ENCODE data around the gene TESMIN. TPM values are rescaled to one million over a fixed set of nuclear protein-coding genes. Genes with fewer than 3 reads are reported as not detected.

Gene TESMIN
- total RNA-seq, 1 donor from 2014 or later, result 5.5 TPM

DNA sequence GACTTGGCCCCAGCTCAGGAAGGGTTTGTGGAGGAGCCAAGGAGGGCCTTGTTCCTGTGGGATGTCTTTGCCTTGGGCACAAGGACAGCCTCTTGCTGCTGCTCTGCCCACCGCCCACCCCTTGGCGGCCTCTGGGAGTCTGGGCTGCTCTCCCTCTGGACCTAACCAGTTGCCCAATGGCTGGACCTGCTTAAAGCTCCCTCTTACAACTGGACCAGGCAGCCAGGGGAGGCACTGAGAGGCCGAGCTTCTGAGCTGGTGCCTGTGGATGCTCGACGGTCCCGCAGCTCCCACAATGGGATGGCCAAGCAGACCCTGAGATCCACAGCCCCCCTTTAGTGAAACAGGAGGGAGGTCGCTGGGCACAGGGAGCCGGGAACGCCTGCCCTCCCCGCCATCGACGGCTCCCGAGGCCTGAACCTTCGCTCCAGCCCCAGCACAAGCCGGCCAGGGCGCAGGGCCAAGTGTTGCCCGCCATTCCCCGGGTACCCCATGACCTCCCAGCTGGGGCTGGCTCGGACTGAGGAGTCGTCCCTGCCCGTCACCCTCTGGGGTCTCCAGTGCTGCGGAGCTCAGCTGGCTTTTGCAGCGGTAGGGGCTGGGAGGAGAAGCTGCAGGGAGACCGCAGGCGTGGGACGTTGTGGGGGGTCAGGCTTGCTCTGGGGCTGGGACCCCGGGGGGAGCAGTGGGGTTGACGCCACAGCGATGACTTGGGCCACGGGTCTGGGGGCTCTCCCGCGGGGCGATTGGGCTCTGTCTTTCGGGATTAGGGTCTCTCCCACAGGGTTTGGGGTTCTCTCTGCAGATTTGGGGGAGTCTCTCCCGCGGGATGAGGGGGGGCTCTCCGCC lies 67.6 kb downstream of the TESMIN start:
- H3K4me3 Mint-ChIP-seq (ENCODE audit: low read depth), result no peak overlapping the region
- no peaks in the 10 kb centered on the region for H3K36me3 Mint-ChIP-seq (ENCODE audit: low read depth)
- H3K4me1 Mint-ChIP-seq (ENCODE audit: low read depth), result peaks cover 2% of the 10 kb centered on the region
- no peak for DNase-seq (ENCODE audit: low spot score)
- no peak overlapping the region for H3K27ac Mint-ChIP-seq
- intact Hi-C loops (cut with micrococcal nuclease), result no loop called here
- H3K27me3 Mint-ChIP-seq (ENCODE audit: low read depth), result peaks cover 54% of the 10 kb centered on the region
- no peaks in the 10 kb centered on the region for H3K9me3 Mint-ChIP-seq

DNA sequence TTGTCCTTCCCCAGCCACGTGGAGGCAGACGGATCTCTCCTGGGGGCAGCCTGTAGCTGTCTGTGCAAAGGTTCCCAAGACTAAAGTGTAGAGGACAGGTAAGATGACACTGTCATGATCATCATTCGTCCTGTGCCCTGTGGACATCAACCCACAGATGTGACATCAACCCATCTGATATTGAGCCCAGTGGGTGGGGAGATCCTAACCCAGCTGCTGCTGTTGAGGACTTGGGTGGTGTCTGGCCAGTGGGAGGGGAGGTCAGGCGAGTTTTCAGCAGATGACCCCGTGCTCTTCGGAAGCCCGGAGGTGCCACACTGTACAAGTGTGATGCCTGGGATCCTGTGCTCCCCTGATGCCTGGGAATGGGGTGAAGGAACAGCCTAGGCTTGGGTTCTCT lies 68.2 kb downstream of the TESMIN start:
- Mint-ChIP-seq H3K4me1 (ENCODE audit: low read depth) (peaks cover 2% of the 10 kb centered on the region), H3K27me3 (ENCODE audit: low read depth) (peaks cover 51% of the 10 kb centered on the region), H3K4me3 (ENCODE audit: low read depth) (no peak overlapping the region), H3K36me3 (ENCODE audit: low read depth) (no peaks in the 10 kb centered on the region), H3K9me3 (no peaks in the 10 kb centered on the region), H3K27ac (no peak overlapping the region)
- intact Hi-C loops (cut with micrococcal nuclease), result no loop called here
- DNase-seq (ENCODE audit: low spot score), result no peak

DNA sequence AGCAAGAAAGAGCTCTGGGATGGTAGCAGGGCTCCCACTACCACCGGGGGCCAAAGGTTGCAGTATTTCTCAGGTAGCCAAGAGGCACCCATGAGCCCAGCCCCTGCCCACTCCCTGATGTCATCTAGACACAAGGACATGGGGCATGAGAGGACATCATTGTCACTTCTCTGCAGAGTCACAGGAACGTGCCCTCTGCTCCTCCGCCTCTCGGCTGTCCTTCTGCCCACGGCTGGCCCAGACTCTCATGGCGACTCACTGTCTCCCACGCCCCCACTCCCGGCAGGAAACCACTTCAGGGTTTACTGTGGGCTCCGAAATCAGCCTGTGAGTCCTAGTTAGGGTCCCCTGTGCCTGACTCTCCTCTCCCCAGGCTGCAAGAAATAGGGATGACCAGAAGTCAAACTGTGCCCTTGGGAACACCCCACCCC lies 68.8 kb downstream of the TESMIN start:
- intact Hi-C loops (cut with micrococcal nuclease), result no loop called here
- Mint-ChIP-seq H3K4me3 (ENCODE audit: low read depth) (no peak overlapping the region), H3K9me3 (no peaks in the 10 kb centered on the region), H3K27ac (no peak overlapping the region), H3K27me3 (ENCODE audit: low read depth) (peaks cover 46% of the 10 kb centered on the region), H3K36me3 (ENCODE audit: low read depth) (no peaks in the 10 kb centered on the region), H3K4me1 (ENCODE audit: low read depth) (peaks cover 2% of the 10 kb centered on the region)
- DNase-seq (ENCODE audit: low spot score), result no peak

DNA sequence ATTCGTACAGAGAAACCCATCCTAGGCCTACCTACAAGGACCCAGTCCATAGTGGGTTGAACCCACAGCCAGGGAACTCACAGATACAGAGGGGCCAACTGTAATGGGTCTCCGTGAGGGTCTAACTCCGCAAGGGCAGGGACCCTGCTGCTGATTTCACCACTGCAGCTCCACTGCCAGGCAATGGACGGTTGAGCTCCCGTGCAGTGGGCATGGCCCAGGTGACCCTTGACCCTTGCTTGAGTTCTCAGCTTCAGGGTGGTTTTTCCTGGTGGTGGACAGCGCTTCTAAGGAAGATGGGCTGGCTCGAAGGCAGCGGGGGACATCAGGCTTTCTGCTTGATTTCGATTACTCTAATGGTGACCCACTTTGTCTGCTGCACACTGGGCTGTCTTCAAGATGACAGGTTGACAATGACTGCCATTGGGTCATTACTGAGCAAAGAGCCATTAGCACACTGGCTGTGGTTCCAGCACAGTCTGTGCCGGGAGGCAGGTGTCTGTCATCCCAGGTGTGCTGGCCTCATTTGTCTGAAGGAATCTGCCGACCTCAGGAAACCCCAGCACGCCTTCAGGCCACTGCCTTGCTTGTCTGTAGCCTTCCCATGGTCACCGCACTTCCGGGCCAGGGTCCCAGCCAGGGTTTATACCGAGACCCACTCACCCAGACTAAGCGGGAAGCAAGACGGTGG lies 70.6 kb downstream of the TESMIN start:
- no peaks in the 10 kb centered on the region for H3K36me3 Mint-ChIP-seq (ENCODE audit: low read depth)
- no peak overlapping the region for H3K4me3 Mint-ChIP-seq (ENCODE audit: low read depth)
- H3K9me3 Mint-ChIP-seq, result no peaks in the 10 kb centered on the region
- intact Hi-C loops (cut with micrococcal nuclease), result no loop called here
- no peak overlapping the region for H3K27ac Mint-ChIP-seq
- no peak for DNase-seq (ENCODE audit: low spot score)
- peaks cover 2% of the 10 kb centered on the region for H3K4me1 Mint-ChIP-seq (ENCODE audit: low read depth)
- H3K27me3 Mint-ChIP-seq (ENCODE audit: low read depth), result peaks cover 28% of the 10 kb centered on the region

DNA sequence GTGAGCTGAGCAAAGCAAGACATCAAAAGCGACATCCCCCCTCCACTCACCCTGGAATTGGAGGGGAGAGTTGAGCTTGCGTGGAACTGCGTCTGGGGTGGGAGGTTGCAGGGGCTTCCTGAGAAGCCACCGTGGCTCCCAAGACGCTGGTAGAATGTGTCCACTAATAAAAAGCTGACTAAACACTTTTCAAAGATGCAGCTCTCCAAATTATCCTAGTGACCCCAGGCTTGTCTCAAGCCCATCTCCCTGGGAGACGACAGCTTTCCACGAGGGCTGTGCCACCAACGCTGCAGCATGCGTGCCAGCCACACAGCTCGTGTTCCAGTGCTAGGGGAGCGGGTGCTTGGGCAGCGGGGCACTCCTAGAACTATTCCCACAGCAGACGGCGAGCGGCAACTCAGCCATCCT lies 73.3 kb downstream of the TESMIN start:
- Mint-ChIP-seq H3K36me3 (ENCODE audit: low read depth) (no peaks in the 10 kb centered on the region), H3K9me3 (no peaks in the 10 kb centered on the region), H3K27ac (no peak overlapping the region), H3K27me3 (ENCODE audit: low read depth) (peaks cover 14% of the 10 kb centered on the region), H3K4me3 (ENCODE audit: low read depth) (no peak overlapping the region), H3K4me1 (ENCODE audit: low read depth) (peaks cover 2% of the 10 kb centered on the region)
- DNase-seq (ENCODE audit: low spot score), result no peak
- intact Hi-C loops (cut with micrococcal nuclease), result no loop called here

DNA sequence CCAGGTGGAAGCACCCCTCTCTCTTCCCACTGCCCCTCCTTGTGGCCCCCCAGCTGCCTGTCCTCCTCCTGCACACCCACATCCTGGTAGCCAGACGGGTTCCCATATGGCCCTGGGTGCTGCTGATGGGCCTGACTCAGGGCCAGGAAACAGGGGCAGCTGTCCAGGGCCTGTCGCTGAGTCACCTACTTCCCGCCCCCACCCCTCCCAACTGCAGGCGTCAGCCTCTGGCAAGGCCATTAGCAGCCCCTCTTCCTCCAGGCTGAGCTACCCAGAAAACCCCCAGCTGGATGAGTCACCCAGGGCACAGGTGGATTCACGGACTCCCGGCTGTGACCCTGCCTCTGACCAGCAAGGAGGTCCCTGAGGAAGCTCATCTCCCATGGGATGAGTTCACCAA lies 73.9 kb downstream of the TESMIN start:
- intact Hi-C loops (cut with micrococcal nuclease), result no loop called here
- peaks cover 8% of the 10 kb centered on the region for H3K27me3 Mint-ChIP-seq (ENCODE audit: low read depth)
- H3K4me1 Mint-ChIP-seq (ENCODE audit: low read depth), result peaks cover 2% of the 10 kb centered on the region
- H3K27ac Mint-ChIP-seq, result no peak overlapping the region
- no peak overlapping the region for H3K4me3 Mint-ChIP-seq (ENCODE audit: low read depth)
- DNase-seq (ENCODE audit: low spot score), result no peak
- H3K9me3 Mint-ChIP-seq, result no peaks in the 10 kb centered on the region
- no peaks in the 10 kb centered on the region for H3K36me3 Mint-ChIP-seq (ENCODE audit: low read depth)

DNA sequence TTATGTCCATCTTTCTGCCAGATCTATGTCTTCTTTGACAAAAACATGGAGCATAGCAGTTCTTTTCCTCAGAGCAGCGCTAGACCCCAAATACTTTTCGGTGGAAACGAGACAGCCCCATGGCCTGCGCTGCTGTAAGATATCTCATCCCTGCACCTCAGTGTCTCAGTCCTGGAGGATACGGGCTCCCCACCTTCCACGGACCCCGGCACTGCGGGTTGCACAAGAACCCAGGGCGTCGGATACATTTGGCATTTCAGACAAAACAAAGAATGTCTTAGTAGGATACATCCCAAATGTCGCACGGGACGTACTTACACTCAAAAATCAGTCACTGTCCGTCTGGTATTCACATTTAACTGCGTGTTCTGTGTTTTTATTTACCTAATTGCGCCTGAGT lies 76.9 kb downstream of the TESMIN start:
- Mint-ChIP-seq H3K9me3 (no peaks in the 10 kb centered on the region), H3K4me1 (ENCODE audit: low read depth) (no peaks in the 10 kb centered on the region), H3K4me3 (ENCODE audit: low read depth) (no peak overlapping the region), H3K27me3 (ENCODE audit: low read depth) (peaks cover 2% of the 10 kb centered on the region), H3K36me3 (ENCODE audit: low read depth) (no peaks in the 10 kb centered on the region), H3K27ac (no peak overlapping the region)
- intact Hi-C loops (cut with micrococcal nuclease), result no loop called here
- DNase-seq (ENCODE audit: low spot score), result no peak

DNA sequence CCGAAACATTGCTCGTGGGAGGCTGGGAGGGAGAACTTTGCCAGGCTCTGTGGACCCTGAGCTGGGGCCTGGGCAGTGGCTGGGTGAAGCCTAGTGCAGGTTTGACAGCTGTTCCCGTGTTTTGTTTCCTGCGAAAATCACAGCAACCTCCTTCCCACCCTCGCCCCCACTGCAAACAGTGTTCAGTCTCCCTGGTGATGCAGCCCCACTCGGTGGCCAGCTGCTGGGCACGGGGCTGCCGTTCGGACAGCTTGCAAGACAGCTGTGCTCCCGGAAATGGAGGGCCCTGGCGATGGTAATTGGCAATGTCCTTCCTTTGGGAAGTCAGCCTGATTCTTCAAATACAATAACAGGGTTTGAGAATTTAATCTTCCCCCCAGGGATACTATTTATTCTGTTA lies 77.3 kb downstream of the TESMIN start:
- DNase-seq (ENCODE audit: low spot score), result no peak
- Mint-ChIP-seq H3K4me3 (ENCODE audit: low read depth) (no peak overlapping the region), H3K4me1 (ENCODE audit: low read depth) (no peaks in the 10 kb centered on the region), H3K36me3 (ENCODE audit: low read depth) (no peaks in the 10 kb centered on the region), H3K27ac (no peak overlapping the region), H3K27me3 (ENCODE audit: low read depth) (peaks cover 2% of the 10 kb centered on the region), H3K9me3 (no peaks in the 10 kb centered on the region)
- intact Hi-C loops (cut with micrococcal nuclease), result no loop called here

DNA sequence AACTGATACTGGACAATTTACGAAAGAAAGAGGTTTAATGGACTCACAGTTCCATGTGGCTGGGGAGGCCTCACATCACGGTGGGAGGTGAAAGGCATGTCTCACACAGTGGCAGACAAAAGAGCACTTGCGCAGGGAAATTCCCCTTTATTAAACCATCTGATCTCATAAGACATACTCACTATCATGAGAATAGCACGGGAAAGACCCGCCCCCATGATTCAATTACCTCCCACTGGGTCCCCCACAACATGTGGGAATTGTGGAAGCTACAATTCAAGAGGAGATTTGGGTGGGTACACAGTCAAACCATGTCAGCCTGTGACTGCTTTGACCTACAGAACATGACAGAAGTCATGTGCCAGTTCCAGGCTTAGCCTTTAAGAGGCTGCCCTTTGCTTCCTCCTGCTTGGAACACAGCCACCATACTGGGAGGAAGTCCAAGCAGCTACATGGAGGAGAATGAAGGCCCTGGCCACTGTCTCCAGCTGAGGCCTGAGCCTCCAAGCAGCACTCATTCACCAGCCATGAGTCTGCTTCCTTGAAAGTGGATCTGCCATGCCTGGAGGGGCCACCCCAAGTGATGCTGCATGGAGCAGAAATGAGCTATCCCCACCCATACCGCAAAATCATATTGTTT lies 77.9 kb downstream of the TESMIN start:
- no peaks in the 10 kb centered on the region for H3K9me3 Mint-ChIP-seq
- no peaks in the 10 kb centered on the region for H3K4me1 Mint-ChIP-seq (ENCODE audit: low read depth)
- intact Hi-C loops (cut with micrococcal nuclease), result no loop called here
- H3K4me3 Mint-ChIP-seq (ENCODE audit: low read depth), result no peak overlapping the region
- DNase-seq (ENCODE audit: low spot score), result no peak
- no peak overlapping the region for H3K27ac Mint-ChIP-seq
- no peaks in the 10 kb centered on the region for H3K36me3 Mint-ChIP-seq (ENCODE audit: low read depth)
- peaks cover 2% of the 10 kb centered on the region for H3K27me3 Mint-ChIP-seq (ENCODE audit: low read depth)

DNA sequence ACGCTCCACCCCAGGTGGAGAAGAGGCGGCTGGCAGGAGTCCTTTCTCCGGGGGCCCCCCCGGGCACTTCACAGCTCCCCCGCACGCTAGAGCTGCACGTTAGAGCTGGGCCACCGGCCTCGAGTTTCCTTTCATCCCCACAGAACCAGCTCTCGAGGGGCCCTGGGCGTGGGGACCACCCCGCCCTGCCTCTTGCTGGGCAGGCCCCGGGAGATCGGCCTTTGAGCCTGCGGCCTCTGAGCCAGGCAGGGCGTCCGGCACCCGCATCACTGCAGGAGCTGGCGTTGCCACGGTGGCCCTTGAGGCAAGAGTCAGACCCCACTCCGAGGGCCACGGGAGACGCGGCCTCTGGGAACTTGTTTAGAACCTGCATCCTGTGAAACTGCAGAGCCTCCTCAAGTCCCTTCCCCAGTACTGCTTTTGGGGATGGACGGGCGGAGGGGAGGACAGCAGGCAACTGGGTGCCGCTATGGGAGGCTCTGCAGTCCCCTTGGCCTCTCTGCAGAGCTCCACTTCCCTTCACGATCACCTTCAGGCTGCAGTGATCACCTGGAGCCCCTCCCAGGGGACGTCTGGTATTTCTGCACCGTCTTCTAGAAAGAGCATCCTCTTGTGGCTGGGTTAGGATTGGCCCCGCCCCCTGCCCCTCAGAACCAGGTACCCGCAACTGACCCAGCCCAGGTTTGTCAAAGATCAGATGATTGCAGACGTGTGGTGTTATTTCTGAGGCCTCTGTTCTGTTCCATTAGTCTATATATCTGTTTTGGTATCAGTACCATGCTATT lies 80.9 kb downstream of the TESMIN start:
- Mint-ChIP-seq H3K27me3 (ENCODE audit: low read depth) (peaks cover 2% of the 10 kb centered on the region), H3K4me3 (ENCODE audit: low read depth) (no peak overlapping the region), H3K36me3 (ENCODE audit: low read depth) (no peaks in the 10 kb centered on the region), H3K9me3 (no peaks in the 10 kb centered on the region), H3K27ac (no peak overlapping the region), H3K4me1 (ENCODE audit: low read depth) (no peaks in the 10 kb centered on the region)
- DNase-seq (ENCODE audit: low spot score), result no peak
- intact Hi-C loops (cut with micrococcal nuclease), result no loop called here

DNA sequence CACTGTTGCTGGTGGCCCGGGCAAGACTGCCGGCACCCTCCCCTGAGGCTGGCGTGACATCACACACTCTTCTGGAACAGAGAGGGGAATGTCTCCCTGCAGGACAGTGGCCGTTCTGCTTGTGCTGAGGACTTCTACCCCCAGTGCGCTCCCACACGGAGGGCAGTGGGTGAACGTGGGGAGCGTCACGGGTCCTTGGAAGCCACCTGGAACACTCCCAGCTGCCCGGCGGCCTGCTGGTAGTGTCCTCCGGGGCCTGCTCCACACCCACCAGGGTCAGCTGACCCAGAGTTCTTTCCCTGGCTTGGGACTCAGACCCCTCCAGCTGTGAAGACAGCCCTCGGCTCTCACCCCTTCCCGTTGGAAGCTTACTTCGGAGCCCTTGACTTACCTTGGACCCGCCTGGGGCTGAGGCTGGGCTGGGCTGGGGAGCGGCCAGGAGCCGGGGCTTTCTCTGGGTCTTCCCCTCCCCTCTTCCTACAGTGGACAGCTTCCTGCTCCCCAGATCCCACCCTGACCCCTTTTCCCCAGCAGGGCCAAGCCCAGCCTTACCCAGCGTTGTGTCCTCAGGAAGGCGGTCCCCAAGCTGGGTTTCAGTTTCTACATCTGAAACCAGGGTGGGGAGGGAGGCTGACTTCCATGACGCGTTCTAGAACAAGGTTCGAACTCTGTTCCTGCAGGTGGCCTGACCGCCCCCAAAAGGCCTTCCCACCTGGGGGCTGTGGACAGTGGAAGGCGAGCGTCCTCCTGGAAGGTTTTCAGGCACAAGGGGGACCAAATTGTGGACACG lies 81.8 kb downstream of the TESMIN start:
- no peak for DNase-seq (ENCODE audit: low spot score)
- intact Hi-C loops (cut with micrococcal nuclease), result no loop called here
- H3K36me3 Mint-ChIP-seq (ENCODE audit: low read depth), result no peaks in the 10 kb centered on the region
- no peaks in the 10 kb centered on the region for H3K9me3 Mint-ChIP-seq
- H3K27ac Mint-ChIP-seq, result no peak overlapping the region
- H3K4me3 Mint-ChIP-seq (ENCODE audit: low read depth), result no peak overlapping the region
- no peaks in the 10 kb centered on the region for H3K4me1 Mint-ChIP-seq (ENCODE audit: low read depth)
- peaks cover 2% of the 10 kb centered on the region for H3K27me3 Mint-ChIP-seq (ENCODE audit: low read depth)

All from activated T-helper 2 cell treated with anti-CD3 and anti-CD28 coated beads, Interferon-gamma antibody, Interleukin-2, Interleukin-4, amounts not matched to agents 10 μg/mL and 5 μg/mL and 100 μg/mL, durations not matched to agents 14 hours and 24 hours and 36 hours (primary cell).